HepG2 (cell line): Measurements from ENCODE around the gene STX1B. TPM values are rescaled to one million over a fixed set of nuclear protein-coding genes. Genes with fewer than 3 reads are reported as not detected.

Experiments used
- ATAC-seq: fragments of 200-7000 bp; cut with Tn5 transposase; 3 replicates; pipeline ENCODE4 v1.9.1; 2020; ENCODE audit warnings: mild to moderate bottlenecking, moderate library complexity
- BruUV-seq: library from RNA; stranded (reverse); fragments of 400-500 nt; replicated peaks from 2 replicates; lab custom pipeline; 2021; lab: Mats Ljungman, UMichigan
- CTCF ChIA-PET: fragments of 300-600 bp; formaldehyde crosslinking; extraction: SDS; loops from one replicate; lab custom pipeline; 2021; ENCODE audit warnings: low total read pairs, inconsistent platforms, low intra/inter-chr PET ratio; lab: Yijun Ruan, JAX
- POLR2A ChIA-PET: fragments of 350-600 bp; sonication (Branson Sonifier 250); formaldehyde crosslinking; loops from one replicate; lab custom pipeline; 2020; ENCODE audit warnings: antibody characterized with exemption, inconsistent platforms; lab: Yijun Ruan, JAX
- DNase-seq: peaks from one replicate; pipeline ENCODE4 v3.0.0-alpha.2; 2015; ENCODE audit warnings: low spot score
- FAIRE-seq: peaks from 3 replicates; lab custom pipeline; 2011; peaks lifted over from hg19 to GRCh38; lab: Jason Lieb, UNC
- H2AFZ ChIP-seq: one replicate; pipeline ENCODE4 v1.6.1; 2011; ENCODE audit warnings: low read length, inconsistent platforms
- H3K27ac ChIP-seq: fragments of 300-600 bp; 3 replicates; pipeline ENCODE4 v1.8.0; 2011; ENCODE audit warnings: mixed run types, mild to moderate bottlenecking, mixed read lengths, low read length, inconsistent platforms; ENCODE audit not compliant: insufficient read depth; ENCODE audit errors: extremely low read length
- H3K27me3 ChIP-seq, 2 experiments: fragments of 200-600 bp in 1 of 2; 2 replicates in 1 of 2; 3 replicates in 1 of 2; pipeline versions ENCODE4 v1.6.0 to v1.8.0; 2011; ENCODE audit warnings: low read length in 2 of 2, mild to moderate bottlenecking in 2 of 2, moderate library complexity in 2 of 2, inconsistent platforms in 1 of 2; ENCODE audit not compliant: insufficient read depth in 2 of 2, control insufficient read depth in 1 of 2
- H3K36me3 ChIP-seq, 2 experiments: fragments of 200-600 bp in 1 of 2; replicated peaks in 1 of 2; 2 replicates in 1 of 2; 3 replicates in 1 of 2; pipeline versions ENCODE4 v1.5.1 to v1.8.0; 2011; ENCODE audit warnings: low read length in 2 of 2, inconsistent platforms in 1 of 2; ENCODE audit not compliant: insufficient read depth in 2 of 2, control insufficient read depth in 1 of 2
- H3K4me1 ChIP-seq: 2 replicates; pipeline ENCODE4 v1.5.1; 2012; ENCODE audit warnings: low read length, inconsistent platforms; ENCODE audit not compliant: insufficient read depth
- H3K4me2 ChIP-seq: 2 replicates; pipeline ENCODE4 v1.6.0; 2011; ENCODE audit warnings: low read depth, low read length, inconsistent platforms
- H3K4me3 ChIP-seq, 3 experiments: fragments of 200-600 bp in 1 of 3; sonication (generic), shearing (Covaris generic) in 1 of 3; replicated peaks in 1 of 3; 2 replicates each; pipeline ENCODE4 v1.5.1; 2011 to 2016; ENCODE audit warnings: low read length in 3 of 3, inconsistent platforms in 2 of 3, low read depth in 2 of 3, mild to moderate bottlenecking in 2 of 3, control low read depth in 1 of 3, mixed read lengths in 1 of 3; ENCODE audit not compliant: insufficient read depth in 1 of 3
- H3K79me2 ChIP-seq: one replicate; pipeline ENCODE4 v1.6.1; 2011; ENCODE audit warnings: low read length, inconsistent platforms; ENCODE audit not compliant: insufficient read depth
- H3K9ac ChIP-seq: 2 replicates; pipeline ENCODE4 v1.6.0; 2011; ENCODE audit warnings: mild to moderate bottlenecking, low read depth, low read length, inconsistent platforms; ENCODE audit not compliant: insufficient read depth
- H3K9me3 ChIP-seq: 2 replicates; pipeline ENCODE4 v1.5.1; 2012; ENCODE audit warnings: mild to moderate bottlenecking, low read length
- H4K20me1 ChIP-seq: 2 replicates; pipeline ENCODE4 v1.6.0; 2011; ENCODE audit warnings: inconsistent platforms, mild to moderate bottlenecking, low read length, moderate library complexity; ENCODE audit not compliant: insufficient read depth
- FOXA3 ChIP-seq: IDR thresholded peaks from 2 replicates; pipeline ENCODE4 v1.6.1; 2016; ENCODE audit warnings: missing genetic modification reagents, missing compliant biosample characterization
- JUND ChIP-seq: sonication (generic); formaldehyde crosslinking; IDR thresholded peaks from 2 replicates; pipeline ENCODE4 v1.8.0; 2022; ENCODE audit warnings: mild to moderate bottlenecking, missing genetic modification reagents
- KAT2B ChIP-seq: fragments of 150-350 bp; IDR thresholded peaks from 2 replicates; pipeline ENCODE4 v1.6.1; 2014; ENCODE audit warnings: low read depth, low read length, borderline replicate concordance
- MYNN ChIP-seq: sonication (generic); formaldehyde crosslinking; IDR thresholded peaks from 2 replicates; pipeline ENCODE4 v1.4.0; 2020; ENCODE audit warnings: mild to moderate bottlenecking, low read depth, missing genetic modification reagents
- NFATC3 ChIP-seq: sonication (generic); formaldehyde crosslinking; IDR thresholded peaks from 2 replicates; pipeline ENCODE4 v1.5.1; 2020; ENCODE audit warnings: mild to moderate bottlenecking, missing genetic modification reagents
- SMC3 ChIP-seq: IDR thresholded peaks from 2 replicates; pipeline ENCODE4 v1.6.1; 2011; ENCODE audit warnings: low read length, improper control_type of control experiment
- SSRP1 ChIP-seq: IDR thresholded peaks from 2 replicates; pipeline ENCODE4 v1.6.1; 2016; ENCODE audit warnings: control low read depth
- XBP1 ChIP-seq: sonication (generic); formaldehyde crosslinking; IDR thresholded peaks from 2 replicates; pipeline ENCODE4 v1.5.0; 2020; ENCODE audit warnings: missing genetic modification reagents
- XRCC5 ChIP-seq: fragments of 200-400 bp; formaldehyde crosslinking; optimal IDR thresholded peaks from 2 replicates; pipeline ENCODE3; 2017; ENCODE audit warnings: mild to moderate bottlenecking, low read length
- YY1 ChIP-seq: IDR thresholded peaks from 2 replicates; pipeline ENCODE4 v1.6.1; 2011; ENCODE audit warnings: low read length, low read depth, moderate library complexity, mild to moderate bottlenecking; ENCODE audit not compliant: insufficient read depth, insufficient replicate concordance
- ZNF296 ChIP-seq: sonication (generic); formaldehyde crosslinking; conservative IDR thresholded peaks from 2 replicates; pipeline ENCODE4 v1.5.0; 2020; ENCODE audit warnings: mild to moderate bottlenecking, missing genetic modification reagents
- ZNF605 ChIP-seq: sonication (generic); formaldehyde crosslinking; IDR thresholded peaks from 2 replicates; pipeline ENCODE4 v1.8.0; 2022; ENCODE audit warnings: mild to moderate bottlenecking, missing genetic modification reagents
- ZNF781 ChIP-seq: sonication (generic); formaldehyde crosslinking; IDR thresholded peaks from 2 replicates; pipeline ENCODE4 v1.5.1; 2020; ENCODE audit warnings: borderline replicate concordance, mild to moderate bottlenecking, missing genetic modification reagents; ENCODE audit errors: not compliant biosample characterization
- ZNF83 ChIP-seq: sonication (generic); formaldehyde crosslinking; IDR thresholded peaks from 2 replicates; pipeline ENCODE4 v1.4.0; 2020; ENCODE audit warnings: missing genetic modification reagents, mild to moderate bottlenecking, borderline replicate concordance
- ZSCAN21 ChIP-seq: sonication (generic); formaldehyde crosslinking; IDR thresholded peaks from 2 replicates; pipeline ENCODE4 v1.8.0; 2022; ENCODE audit warnings: mild to moderate bottlenecking, missing genetic modification reagents, moderate library complexity, borderline replicate concordance
- WGBS: methylation state at CpG from one replicate; pipeline ENCODE4 v1.1.6; 2017; ENCODE audit warnings: low lambda C conversion rate; 5-methylcytosine and 5-hydroxymethylcytosine counted together
- in situ Hi-C: cut with HindIII; loops from 2 replicates; pipeline ENCODE4 v1.10.0; 2017; ENCODE audit warnings: low pct_unique_long_range_greater_than_20kb; ENCODE audit not compliant: extremely low pct_ligation_motif_present
- intact Hi-C: fragments of 100-400 bp; cut with micrococcal nuclease; formaldehyde crosslinking; loops from one replicate; pipeline ENCODE4 v1.10.0; 2022; ENCODE audit not compliant: unreplicated experiment
- polyA plus RNA-seq, 8 experiments: library from polyadenylated mRNA; depleted of rRNA in 3 of 8; stranded (reverse) in 7 of 8; unstranded in 1 of 8; fragments of >200 nt; fragmentation: Illumina TruSeq in 4 of 8; extraction: Trizol in 4 of 8; gene quantifications; 2 replicates each; pipeline versions ENCODE4 v1.2.1 to v1.2.3, GENCODE V29; 2011 to 2016; ENCODE audit warnings: low read depth in 4 of 8, missing spikeins in 1 of 8, mixed read lengths in 1 of 8; ENCODE audit not compliant: insufficient read depth in 1 of 8
- total RNA-seq, 5 experiments: library from RNA; depleted of rRNA; stranded (reverse); fragments of >200 nt; fragmentation: Illumina TruSeq; extraction: Trizol; gene quantifications; 2 replicates each; pipeline ENCODE4 v1.2.3, GENCODE V29; 2016; ENCODE audit warnings: low read depth in 1 of 5
- TF ChIP-seq, protein P1 (sequence below): sonication (generic); formaldehyde crosslinking; IDR thresholded peaks from 2 replicates; pipeline ENCODE4 v1.4.0; 2020; ENCODE audit warnings: missing genetic modification reagents
- TF ChIP-seq, protein P2 (sequence below): sonication (generic); formaldehyde crosslinking; IDR thresholded peaks from 2 replicates; pipeline ENCODE4 v1.4.0; 2020; ENCODE audit warnings: missing genetic modification reagents, borderline replicate concordance
- TF ChIP-seq, protein P3 (sequence below): sonication (generic); formaldehyde crosslinking; IDR thresholded peaks from 2 replicates; pipeline ENCODE4 v1.5.0; 2020; ENCODE audit warnings: missing genetic modification reagents

STX1B gene
- total and polyA plus RNA-seq, 2 of the 13 experiments (the other 11 are each of a cell fraction or from before 2014, with no cell fraction given), result 2.1 to 3.0 TPM

DNA sequence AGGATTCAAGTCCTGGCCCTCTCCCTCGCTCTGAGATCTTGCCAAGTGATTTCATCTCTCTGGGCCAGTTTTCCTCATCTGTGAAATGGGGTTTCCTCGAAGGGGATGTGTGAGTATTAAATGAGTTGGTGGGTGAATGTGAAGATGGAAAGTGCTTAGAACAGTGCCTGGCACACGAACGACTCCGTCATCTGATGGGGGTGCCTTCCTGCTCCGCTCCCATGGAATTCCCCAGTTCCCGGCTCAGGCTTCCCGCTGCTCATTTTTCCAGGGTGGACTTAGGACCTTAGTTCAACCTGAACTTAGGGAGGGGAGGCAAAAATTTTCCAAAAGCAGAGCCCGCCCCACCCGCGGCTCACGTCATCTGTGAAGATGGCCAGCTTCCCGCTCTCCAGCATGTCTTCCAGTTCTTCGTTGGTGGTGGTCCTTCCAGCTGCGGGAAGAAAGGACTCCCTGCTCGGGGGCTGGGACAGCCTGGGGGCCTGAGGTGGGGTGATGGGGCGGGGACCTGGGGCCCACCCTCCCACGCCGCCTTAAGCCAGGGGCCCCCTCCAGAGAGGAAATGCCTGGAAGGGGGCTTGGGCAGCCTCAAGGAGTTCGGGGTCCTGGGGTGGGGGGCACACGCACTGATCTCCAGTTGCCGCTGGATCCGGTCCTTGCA lies 14.0 kb downstream of the STX1B start:
- POLR2A ChIA-PET, result interaction anchor here (0.8 to 5.9 kb wide), 20 partner anchors 8 to 704 kb away, joined by 3 to 81 read pairs (median 8); partner anchors contain the start of genes FUS, HSD3B7, KAT8 and STX4
- TF ChIP-seq, protein P1, sequence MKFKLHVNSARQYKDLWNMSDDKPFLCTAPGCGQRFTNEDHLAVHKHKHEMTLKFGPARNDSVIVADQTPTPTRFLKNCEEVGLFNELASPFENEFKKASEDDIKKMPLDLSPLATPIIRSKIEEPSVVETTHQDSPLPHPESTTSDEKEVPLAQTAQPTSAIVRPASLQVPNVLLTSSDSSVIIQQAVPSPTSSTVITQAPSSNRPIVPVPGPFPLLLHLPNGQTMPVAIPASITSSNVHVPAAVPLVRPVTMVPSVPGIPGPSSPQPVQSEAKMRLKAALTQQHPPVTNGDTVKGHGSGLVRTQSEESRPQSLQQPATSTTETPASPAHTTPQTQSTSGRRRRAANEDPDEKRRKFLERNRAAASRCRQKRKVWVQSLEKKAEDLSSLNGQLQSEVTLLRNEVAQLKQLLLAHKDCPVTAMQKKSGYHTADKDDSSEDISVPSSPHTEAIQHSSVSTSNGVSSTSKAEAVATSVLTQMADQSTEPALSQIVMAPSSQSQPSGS (CRISPR knock-in tag), result peak; percentile 68; the same call in 1 of the 2 replicates
- TF ChIP-seq NFATC3 (CRISPR knock-in tag) (no peak), JUND (CRISPR knock-in tag) (no peak), ZNF83 (CRISPR knock-in tag) (no peak), YY1 (peak; percentile 82), ZNF296 (CRISPR knock-in tag) (no peak), XBP1 (CRISPR knock-in tag) (no peak), ZSCAN21 (no peak), ZNF781 (CRISPR knock-in tag) (no peak), SMC3 (no peak), XRCC5 (peak; percentile 76), SSRP1 (CRISPR knock-in tag) (no peak), MYNN (CRISPR knock-in tag) (no peak), KAT2B (no peak), ZNF605 (CRISPR knock-in tag) (no peak; the same call in 1 of the 2 replicates), FOXA3 (CRISPR knock-in tag) (no peak)
- TF ChIP-seq, protein P2, sequence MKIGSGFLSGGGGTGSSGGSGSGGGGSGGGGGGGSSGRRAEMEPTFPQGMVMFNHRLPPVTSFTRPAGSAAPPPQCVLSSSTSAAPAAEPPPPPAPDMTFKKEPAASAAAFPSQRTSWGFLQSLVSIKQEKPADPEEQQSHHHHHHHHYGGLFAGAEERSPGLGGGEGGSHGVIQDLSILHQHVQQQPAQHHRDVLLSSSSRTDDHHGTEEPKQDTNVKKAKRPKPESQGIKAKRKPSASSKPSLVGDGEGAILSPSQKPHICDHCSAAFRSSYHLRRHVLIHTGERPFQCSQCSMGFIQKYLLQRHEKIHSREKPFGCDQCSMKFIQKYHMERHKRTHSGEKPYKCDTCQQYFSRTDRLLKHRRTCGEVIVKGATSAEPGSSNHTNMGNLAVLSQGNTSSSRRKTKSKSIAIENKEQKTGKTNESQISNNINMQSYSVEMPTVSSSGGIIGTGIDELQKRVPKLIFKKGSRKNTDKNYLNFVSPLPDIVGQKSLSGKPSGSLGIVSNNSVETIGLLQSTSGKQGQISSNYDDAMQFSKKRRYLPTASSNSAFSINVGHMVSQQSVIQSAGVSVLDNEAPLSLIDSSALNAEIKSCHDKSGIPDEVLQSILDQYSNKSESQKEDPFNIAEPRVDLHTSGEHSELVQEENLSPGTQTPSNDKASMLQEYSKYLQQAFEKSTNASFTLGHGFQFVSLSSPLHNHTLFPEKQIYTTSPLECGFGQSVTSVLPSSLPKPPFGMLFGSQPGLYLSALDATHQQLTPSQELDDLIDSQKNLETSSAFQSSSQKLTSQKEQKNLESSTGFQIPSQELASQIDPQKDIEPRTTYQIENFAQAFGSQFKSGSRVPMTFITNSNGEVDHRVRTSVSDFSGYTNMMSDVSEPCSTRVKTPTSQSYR (CRISPR knock-in tag), result no peak
- TF ChIP-seq, protein P3, sequence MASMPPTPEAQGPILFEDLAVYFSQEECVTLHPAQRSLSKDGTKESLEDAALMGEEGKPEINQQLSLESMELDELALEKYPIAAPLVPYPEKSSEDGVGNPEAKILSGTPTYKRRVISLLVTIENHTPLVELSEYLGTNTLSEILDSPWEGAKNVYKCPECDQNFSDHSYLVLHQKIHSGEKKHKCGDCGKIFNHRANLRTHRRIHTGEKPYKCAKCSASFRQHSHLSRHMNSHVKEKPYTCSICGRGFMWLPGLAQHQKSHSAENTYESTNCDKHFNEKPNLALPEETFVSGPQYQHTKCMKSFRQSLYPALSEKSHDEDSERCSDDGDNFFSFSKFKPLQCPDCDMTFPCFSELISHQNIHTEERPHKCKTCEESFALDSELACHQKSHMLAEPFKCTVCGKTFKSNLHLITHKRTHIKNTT (CRISPR knock-in tag), result no peak

More for the DNA sequence above, 14.0 kb downstream of the STX1B start:
- Histone ChIP-seq H3K4me3 (peak overlapping the region; percentile 84 to 89 (median 84)), H3K9ac (peak overlapping the region; percentile 79), H2AFZ (peak overlapping the region; percentile 15), H4K20me1 (no peaks in the 10 kb centered on the region), H3K9me3 (no peaks in the 10 kb centered on the region), H3K79me2 (no peaks in the 10 kb centered on the region), H3K27ac (peak overlapping the region; percentile 93), H3K27me3 (no peaks in the 10 kb centered on the region), H3K36me3 (no peaks in the 10 kb centered on the region), H3K4me1 (peaks cover 87% of the 10 kb centered on the region), H3K4me2 (peak overlapping the region; percentile 97)
- WGBS, result under 1% methylated on average over 21 of the region's 23 CpGs
- FAIRE-seq (peak; percentile 77), ATAC-seq (peak; percentile 26), DNase-seq (peak; percentile 92)
- in situ Hi-C loops, result loop anchor here (10.0 to 25.0 kb wide), 2 partner anchors 716 to 878 kb away; partner anchors contain the start of gene ZNF267
- CTCF ChIA-PET, result no interaction called here
- no TSS peak for BruUV-seq
- intact Hi-C loops, result loop anchor here (1.0 to 5.0 kb wide), 3 partner anchors 11 to 209 kb away; partner anchors contain the start of genes HSD3B7 and ZNF629
